Measurements from ENCODE around the gene RAD51B.

Gene RAD51B

DNA sequence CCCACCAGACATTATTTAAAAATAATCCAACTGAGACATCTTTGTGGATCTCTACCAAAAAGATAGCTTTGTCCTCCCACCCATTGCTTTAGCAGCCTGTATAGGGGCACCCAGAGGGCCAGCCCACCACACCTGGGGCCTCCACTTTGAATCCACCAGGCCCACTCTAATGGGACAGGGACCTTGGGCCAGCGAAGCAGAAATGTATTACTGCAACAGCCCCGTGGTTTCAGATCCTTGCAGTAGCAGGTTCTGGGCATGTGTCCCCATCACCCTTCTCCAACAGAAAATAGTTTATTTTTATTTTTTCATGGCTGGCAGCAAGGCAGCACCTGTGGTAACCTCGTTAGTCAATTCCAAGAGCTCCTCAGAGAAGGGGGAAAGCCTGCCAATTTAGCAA lies 754.9 kb downstream of the RAD51B start:
- no peak overlapping the region for H3K4me3 ChIP-seq (ENCODE audit: low read depth, low read length)
- no peak for DNase-seq (ENCODE audit: low read depth)
- TF ChIP-seq, protein P1, sequence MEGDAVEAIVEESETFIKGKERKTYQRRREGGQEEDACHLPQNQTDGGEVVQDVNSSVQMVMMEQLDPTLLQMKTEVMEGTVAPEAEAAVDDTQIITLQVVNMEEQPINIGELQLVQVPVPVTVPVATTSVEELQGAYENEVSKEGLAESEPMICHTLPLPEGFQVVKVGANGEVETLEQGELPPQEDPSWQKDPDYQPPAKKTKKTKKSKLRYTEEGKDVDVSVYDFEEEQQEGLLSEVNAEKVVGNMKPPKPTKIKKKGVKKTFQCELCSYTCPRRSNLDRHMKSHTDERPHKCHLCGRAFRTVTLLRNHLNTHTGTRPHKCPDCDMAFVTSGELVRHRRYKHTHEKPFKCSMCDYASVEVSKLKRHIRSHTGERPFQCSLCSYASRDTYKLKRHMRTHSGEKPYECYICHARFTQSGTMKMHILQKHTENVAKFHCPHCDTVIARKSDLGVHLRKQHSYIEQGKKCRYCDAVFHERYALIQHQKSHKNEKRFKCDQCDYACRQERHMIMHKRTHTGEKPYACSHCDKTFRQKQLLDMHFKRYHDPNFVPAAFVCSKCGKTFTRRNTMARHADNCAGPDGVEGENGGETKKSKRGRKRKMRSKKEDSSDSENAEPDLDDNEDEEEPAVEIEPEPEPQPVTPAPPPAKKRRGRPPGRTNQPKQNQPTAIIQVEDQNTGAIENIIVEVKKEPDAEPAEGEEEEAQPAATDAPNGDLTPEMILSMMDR (IDR thresholded peaks at IDR 0.05; ENCODE audit: low read depth, low read length, missing control alignments): no peak

DNA sequence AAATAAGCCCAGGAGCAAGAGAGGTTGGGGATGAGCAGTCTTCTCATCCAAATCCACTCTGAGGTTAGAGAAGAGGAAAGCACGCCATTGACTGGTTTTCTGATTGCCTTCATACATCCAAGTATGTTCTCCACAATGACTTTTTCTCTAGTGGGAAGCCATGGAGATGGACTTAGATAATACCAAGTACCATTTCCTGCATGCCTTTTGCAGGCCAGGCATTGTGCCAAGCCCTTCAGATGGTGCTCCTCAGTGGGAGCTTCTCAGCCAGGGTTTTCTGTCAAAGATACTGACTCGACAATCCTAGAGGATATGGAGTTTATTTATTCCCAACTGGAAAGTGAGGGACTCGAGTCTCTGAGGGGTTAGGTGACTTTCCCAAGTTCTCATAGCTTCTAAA lies 755.3 kb downstream of the RAD51B start:
- DNase-seq (ENCODE audit: low read depth): no peak

DNA sequence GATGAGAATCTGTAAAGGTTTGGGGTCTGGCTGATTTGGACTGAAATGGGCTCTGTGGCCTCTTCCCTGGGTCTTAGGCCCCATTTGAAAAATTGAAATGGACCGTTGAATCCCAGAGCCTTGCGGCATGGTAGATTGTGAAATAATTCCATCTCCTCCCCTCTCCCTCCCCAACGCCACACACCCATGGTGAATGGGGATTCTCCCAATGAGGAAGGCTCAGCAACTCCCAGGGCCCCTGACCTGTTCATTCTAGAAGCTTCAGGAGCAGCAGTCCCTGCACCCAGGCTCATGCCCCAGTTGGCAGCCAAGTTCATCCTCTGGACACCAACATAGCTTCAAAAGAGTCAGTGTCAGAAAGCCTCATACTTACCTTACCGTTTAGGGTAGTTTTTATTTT lies 755.8 kb downstream of the RAD51B start:
- no peak for DNase-seq (ENCODE audit: low read depth)
- TF ChIP-seq, protein P1 (IDR thresholded peaks at IDR 0.05; ENCODE audit: low read depth, low read length, missing control alignments): no peak
- H3K4me3 ChIP-seq (ENCODE audit: low read depth, low read length): no peak overlapping the region

More for the DNA sequence above, 755.3 kb downstream of the RAD51B start:
- no peak overlapping the region for H3K4me3 ChIP-seq (ENCODE audit: low read depth, low read length)
- TF ChIP-seq, protein P1 (IDR thresholded peaks at IDR 0.05; ENCODE audit: low read depth, low read length, missing control alignments): no peak

DNA sequence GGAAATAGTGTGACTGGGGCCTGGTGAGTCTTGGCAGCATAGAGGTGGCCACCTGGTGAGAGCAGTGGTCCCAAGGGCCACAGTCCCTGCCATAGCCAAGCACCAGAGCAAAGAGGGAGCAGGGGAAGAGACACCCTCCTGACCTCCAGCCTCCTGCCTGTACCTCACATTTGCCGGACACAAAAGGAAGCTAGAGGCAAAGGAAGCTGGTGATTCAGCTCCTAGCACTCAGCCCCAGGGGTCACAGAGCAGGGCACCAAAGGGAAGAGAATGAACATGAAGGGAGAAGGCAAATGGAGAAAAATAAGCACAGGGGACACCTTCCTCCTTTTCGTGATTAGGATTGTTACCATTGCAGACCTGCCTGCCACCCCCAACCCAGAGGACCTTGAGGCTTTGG lies 756.5 kb downstream of the RAD51B start:
- TF ChIP-seq, protein P1 (IDR thresholded peaks at IDR 0.05; ENCODE audit: low read depth, low read length, missing control alignments): no peak
- no peak for DNase-seq (ENCODE audit: low read depth)
- no peak overlapping the region for H3K4me3 ChIP-seq (ENCODE audit: low read depth, low read length)

DNA sequence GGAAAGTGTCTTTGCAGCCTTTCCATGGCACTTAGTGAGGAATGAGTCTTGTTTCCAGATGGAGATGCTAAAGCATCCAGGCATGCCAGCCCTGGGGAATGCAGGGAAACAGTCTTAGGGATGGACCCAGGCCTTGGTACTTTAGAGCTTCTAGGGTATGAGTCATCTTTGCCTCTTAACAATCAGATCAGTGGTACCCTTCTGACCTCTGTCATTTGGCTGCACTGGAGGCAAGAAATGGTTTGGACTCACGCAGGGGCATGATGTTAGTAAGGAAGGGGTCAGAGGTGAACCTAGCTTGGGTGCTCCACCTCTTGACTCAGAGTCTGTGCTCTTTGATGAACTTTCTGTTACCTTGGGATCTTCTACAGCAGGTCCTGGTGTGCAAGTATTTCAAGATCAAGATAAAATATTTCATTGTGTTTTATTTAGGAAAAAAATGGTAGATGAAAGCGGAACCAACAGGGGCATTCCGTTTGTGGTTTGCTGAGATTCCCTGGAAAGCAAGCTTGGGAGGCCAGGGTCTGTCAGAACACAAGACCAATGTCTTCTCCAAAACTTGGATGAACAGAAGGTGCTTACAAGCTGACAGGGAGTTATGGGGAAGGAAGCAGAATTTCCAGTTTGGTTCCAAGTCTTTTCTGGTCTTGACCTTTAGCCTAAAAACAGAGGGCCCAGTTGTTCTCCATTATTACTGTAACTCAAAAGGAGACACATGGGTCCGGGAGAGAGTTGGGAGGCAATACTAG lies 757.1 kb downstream of the RAD51B start:
- TF ChIP-seq, protein P1 (IDR thresholded peaks at IDR 0.05; ENCODE audit: low read depth, low read length, missing control alignments): no peak
- DNase-seq (ENCODE audit: low read depth): no peak
- H3K4me3 ChIP-seq (ENCODE audit: low read depth, low read length): no peak overlapping the region

DNA sequence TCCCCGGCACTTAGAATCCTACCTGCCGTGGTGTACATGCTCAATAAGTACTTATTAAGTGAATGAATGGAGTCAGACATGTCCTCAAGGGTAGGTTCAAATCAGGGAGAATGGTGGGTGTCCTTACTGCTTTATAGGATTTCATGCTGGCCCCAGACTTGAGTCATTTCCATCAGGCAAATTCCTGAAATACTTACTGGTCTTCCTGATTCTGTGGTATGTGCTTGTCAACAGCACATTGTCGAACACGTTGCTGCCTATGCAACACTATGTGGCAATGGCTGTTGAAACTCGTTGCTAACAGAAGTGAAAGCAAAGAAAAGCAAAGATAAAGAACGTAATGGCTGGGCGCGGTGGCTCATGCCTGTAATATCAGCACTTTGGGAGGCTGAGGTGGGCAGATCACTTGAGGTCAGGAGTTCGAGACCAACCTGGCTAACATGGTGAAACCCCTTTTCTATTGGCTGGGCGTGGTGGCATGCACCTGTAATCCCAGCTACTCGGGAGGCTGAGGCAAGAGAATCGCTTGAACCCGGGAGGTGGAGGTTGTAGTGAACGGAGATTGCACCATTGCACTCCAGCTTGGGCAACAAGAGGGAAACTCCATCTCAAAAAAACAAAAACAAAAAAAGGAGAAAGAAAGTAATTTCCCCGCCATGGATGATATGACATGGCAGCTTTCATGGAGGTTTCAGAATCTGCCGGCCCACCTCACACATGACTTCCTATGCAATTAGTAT lies 758.4 kb downstream of the RAD51B start:
- DNase-seq (ENCODE audit: low read depth): no peak
- TF ChIP-seq, protein P1 (IDR thresholded peaks at IDR 0.05; ENCODE audit: low read depth, low read length, missing control alignments): no peak
- no peak overlapping the region for H3K4me3 ChIP-seq (ENCODE audit: low read depth, low read length)
